ENCODE results near the gene KCNH1. TPM values are rescaled to one million over a fixed set of nuclear protein-coding genes. Genes with fewer than 3 reads are reported as not detected.

KCNH1 gene
- polyA plus RNA-seq (ENCODE audit: insufficient read length in 4 of 4): under 1 TPM; 0.14 to 0.32 (median 0.21) TPM

DNA sequence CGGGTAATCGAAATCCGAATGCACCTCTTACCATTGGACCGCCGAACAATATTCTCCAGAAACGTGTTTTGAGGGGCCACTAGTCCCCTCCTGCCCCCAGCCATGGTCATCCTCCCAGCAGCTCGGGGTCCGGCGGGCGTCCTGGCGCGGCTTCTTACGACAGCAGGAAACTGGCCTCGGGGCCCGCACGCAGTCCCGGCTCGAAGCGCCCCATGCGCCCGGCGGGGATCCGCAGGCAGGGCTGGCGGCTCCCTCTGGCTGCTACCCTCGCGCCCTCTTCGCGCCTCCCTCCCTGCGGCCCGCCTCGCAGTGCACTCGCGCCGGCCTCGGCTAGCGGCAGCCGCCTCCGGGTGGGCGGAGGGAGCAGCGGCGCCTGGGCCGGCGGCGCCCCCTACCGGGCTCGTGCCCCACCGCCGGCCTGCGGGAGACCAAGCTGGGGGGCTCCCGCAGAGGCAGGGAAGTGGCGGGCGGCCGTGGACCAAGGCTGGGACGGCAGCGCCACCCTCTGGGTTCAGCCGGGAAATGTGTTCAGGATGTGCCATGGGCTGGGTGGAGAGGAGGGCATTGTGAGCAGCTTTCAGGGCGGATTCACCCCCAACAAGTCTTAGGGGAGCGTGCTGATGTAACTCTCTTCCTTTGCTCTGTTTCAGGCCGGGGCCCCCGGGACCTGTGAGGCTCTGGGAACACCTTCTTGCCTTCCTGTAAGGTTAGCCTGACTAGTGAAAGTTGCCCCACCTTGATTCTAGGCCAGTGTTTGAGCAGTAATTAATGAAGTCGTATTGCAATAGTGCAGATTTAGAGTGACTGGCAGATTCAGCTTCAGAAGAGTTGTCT, at the start of gene KCNH1:
TSS of gene KCNH1 (minus strand) at position 313 of the 834 bp plus-strand sequence. CDS start at position 110, 203 bp downstream.
- DNase-seq (ENCODE audit: low read depth in 4 of 4, low spot score in 3 of 4): peak; percentile 60 to 74 (median 69)

- DNase-seq (ENCODE audit: low read depth in 4 of 4, low spot score in 3 of 4): no peak
Measured at GRCh38 chr1:211182746-211183145, 48.8 kb upstream of the KCNH1 start.

- no peak for DNase-seq (ENCODE audit: low read depth in 4 of 4, low spot score in 3 of 4)
Measured at GRCh38 chr1:211174375-211174774, 40.4 kb upstream of the KCNH1 start.

DNA sequence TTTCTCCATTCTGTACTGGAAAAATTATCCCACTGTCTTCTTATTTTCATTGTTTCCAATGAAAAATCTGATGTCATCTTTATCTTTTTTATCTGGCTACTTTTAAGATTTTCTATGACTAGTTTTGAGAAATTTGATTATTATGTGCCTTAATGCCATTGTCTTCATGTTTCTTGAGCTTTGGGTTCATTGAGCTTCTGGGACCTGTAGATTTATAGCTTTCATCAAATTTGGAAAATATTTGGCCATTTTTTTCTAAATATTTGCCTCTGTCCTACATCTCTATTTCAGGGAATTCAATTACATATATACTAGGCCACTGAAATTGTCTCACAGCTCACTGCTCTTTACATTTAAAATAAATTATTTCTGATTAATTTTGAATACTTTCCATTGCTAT, 38.7 kb upstream of the KCNH1 start:
- no peak for DNase-seq (ENCODE audit: low read depth in 4 of 4, low spot score in 3 of 4)

GRCh38 chr1:211169353-211169752, 35.4 kb upstream of the KCNH1 start:
- DNase-seq (ENCODE audit: low read depth in 4 of 4, low spot score in 3 of 4): no peak

- no peak for DNase-seq (ENCODE audit: low read depth in 4 of 4, low spot score in 3 of 4)
Measured at GRCh38 chr1:211158866-211159265, 24.9 kb upstream of the KCNH1 start.

DNA sequence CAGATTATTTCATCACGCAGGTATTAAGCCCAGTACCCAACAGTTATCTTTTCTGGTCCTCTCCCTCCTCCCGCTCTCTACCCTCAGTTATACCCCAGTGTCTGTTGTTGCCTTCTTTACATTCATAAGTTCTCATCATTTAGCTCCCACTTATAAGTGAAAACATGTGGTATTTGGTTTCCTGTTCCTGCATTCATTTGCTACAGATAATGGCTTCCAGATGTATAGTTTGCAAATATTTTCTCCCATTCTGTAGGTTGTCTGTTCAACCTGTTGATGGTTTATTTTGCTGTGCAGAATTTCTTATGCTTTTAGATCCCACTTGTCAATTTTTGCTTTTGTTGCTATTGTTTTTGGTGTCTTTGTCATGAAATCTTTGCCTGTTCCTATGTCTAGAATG, 21.1 kb upstream of the KCNH1 start:
- DNase-seq (ENCODE audit: low read depth in 4 of 4, low spot score in 3 of 4): no peak

DNA sequence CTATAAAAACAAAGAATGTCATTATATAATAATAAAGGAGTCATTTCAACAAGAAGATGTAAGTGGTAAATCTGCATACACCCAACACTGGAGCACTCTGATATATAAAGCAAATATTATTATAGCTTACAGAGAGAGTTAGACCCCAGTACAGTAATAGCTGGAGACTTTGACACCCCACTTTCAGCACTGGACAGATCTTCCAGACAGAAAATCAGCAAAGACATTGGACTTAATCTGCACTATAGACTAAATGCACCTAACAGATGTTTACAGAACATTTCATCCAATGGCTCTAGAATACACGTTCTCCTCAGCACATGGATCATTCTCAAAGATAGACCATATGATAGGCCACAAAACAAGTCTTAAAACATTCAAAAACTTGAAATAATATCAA, 20.0 kb upstream of the KCNH1 start:
- no peak for DNase-seq (ENCODE audit: low read depth in 4 of 4, low spot score in 3 of 4)

- DNase-seq (ENCODE audit: low read depth in 4 of 4, low spot score in 3 of 4): no peak
Measured at GRCh38 chr1:211148366-211148765, 14.4 kb upstream of the KCNH1 start.

GRCh38 chr1:211145944-211146343, 12.0 kb upstream of the KCNH1 start:
- no peak for DNase-seq (ENCODE audit: low read depth in 4 of 4, low spot score in 3 of 4)

DNA sequence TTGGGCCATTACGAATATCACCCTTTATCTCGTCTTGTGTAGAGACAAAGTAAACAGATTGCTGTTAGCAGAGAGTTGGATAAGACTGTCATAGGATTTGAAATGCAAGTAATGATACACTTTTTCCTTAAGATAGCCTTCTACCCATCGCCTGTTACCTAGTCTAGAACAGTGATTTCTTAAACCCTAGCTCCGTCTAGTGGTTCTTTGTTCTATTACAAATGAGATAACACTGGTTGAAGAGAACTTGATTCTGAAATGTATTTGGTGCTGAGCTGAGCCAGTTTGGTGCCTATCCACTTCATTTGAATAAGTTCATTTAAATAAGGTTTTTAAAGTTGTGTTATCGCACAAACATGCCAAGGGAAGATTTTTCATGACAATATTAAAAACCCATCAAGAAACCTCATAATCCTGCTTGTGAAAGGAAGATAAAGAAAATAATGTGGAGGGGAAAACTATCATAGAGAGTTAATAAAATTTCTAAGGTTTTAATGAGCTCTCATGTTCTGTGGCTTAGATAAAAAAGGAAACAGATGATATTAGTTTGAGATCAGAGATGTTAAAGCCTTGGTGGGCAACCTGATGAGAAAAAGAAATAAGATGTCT, 1.5 kb upstream of the KCNH1 start:
- peak in 2 of 4 donors; percentile 15 to 20 for DNase-seq (ENCODE audit: low read depth in 4 of 4, low spot score in 3 of 4)

DNA sequence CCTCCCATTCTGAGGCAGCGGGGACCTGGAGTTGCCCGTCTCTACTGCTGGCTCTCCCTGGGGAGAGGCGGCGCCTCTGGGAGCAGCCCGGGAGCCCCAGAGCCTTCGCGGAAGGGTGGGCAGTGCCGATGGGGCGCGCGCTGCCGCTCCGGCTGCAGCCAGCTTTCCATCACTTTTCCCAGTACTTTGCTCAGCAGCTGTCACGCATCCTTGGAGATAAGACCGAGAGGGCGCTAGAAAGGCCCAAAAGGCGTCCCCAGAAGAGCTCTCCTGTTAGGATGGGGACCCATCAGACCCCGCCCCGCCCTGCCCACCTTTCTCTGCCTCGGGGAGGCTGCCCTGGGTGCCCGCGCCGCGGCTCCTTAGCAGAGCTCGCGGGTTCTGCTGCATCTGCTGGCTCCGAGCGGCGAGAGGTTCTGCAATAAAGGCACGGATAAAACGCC, 534 bp downstream of the KCNH1 start:
- DNase-seq (ENCODE audit: low read depth in 4 of 4, low spot score in 3 of 4): peak in 2 of 4 donors; percentile 4 to 21

DNA sequence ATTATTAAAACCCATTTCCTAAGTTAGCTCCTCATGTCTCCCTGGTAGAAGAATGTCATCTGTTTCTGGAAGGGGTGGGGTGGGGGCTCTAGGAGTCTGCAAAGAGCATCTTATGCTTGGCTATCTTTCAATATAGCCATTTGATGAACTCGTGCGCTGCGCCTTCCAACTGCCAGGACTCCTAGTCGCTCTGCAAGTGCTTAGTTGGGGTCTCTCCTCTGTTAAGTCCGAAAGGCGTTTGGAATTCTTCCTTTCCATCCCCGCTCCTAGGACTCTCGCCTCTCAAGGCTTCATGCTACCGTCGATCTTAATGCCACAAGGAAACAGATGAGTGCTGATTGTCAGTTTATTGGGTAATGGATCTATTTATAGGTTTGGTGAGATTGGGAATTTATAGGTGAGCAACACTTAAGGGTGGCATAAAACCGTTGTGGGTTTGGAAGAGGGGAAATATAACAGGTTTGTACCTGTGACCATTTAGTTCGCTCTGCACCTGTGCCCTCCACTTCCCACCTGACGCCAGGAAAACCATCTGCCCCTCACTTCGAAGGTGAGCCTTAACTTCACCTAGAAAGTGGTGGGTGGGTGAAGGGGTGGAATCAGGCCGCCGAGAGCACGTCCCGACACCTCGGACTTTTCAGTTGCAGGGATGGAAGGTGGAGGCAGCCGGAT, 1.1 kb downstream of the KCNH1 start:
- DNase-seq (ENCODE audit: low read depth in 4 of 4, low spot score in 3 of 4): no peak

- no peak for DNase-seq (ENCODE audit: low read depth in 4 of 4, low spot score in 3 of 4)
Measured at GRCh38 chr1:211129776-211130175, 4.2 kb downstream of the KCNH1 start.

GRCh38 chr1:211127166-211127565, 6.8 kb downstream of the KCNH1 start:
- DNase-seq (ENCODE audit: low read depth in 4 of 4, low spot score in 3 of 4): no peak

GRCh38 chr1:211126622-211127021, 7.3 kb downstream of the KCNH1 start:
- no peak for DNase-seq (ENCODE audit: low read depth in 4 of 4, low spot score in 3 of 4)

DNA sequence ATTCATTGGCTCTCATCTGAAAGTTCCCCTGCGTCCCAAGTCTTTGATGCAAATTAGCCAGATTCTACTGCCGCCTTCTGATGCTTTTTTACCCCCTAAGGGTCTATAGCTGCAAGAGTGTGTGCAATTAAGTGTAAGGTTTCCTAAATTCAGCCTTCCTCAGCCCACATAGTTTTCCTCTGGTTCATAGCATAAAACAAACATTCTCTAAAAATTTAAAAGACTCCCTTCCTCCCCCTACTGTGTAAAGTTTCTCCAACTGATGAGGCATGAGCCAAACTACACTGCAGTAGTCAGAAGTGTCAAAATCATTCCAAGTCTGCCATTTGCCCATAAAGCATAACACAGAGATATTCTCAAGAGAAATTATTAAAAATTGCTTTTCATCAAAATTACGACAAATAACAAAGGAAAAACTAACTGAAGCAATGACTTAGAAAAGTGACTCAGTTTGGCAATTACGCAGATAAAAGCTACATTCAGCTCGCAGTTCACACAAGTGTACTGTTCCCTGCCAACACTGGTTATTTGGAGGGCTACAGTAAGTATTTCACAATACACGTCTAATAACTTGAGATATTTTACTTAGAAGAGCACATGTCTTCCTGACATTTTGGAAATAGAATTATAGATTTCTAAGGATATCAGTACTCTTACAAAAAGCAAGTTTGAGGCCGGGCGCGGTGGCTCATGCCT, 15.4 kb downstream of the KCNH1 start:
- DNase-seq (ENCODE audit: low read depth in 4 of 4, low spot score in 3 of 4): peak in 1 of 4 donors; percentile 3

DNA sequence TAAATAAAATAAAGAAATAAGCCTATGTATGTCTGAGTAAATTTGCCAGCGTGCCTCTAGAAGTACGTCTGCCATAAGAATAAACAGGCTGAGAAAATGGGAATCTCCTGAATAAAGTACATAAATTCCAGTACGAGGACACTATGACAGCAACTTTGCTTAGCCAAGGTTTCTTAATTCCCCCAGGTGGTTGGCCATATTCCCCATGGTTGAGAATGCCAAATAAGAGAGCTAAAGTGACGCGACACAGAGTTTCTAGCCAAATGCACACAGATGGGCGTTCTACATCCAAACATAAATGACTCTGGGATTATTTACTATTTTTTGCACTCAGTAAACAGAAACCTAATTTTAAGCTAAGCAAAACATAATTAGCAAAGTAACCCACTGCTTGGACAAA, 19.5 kb downstream of the KCNH1 start:
- no peak for DNase-seq (ENCODE audit: low read depth in 4 of 4, low spot score in 3 of 4)

DNA sequence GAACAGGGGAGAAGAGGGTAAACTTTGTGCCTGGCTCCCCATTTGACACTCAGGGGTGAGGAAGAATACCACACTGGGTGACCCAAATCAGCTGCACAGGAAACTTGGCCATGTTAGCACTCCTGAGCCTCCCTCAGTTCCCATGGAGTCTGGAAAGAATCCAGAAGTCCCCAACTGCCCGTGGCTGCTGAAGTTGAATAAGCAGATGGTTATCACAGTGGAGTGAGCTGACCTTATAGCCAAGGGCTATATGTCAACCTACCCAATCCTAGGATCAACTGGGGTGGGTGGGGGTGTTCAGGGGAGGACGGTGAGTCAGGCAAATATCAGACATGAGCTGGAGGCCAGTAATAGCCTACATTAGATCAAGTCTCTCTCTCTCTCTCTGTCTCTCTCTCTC, 20.4 kb downstream of the KCNH1 start:
- DNase-seq (ENCODE audit: low read depth in 4 of 4, low spot score in 3 of 4): no peak

DNA sequence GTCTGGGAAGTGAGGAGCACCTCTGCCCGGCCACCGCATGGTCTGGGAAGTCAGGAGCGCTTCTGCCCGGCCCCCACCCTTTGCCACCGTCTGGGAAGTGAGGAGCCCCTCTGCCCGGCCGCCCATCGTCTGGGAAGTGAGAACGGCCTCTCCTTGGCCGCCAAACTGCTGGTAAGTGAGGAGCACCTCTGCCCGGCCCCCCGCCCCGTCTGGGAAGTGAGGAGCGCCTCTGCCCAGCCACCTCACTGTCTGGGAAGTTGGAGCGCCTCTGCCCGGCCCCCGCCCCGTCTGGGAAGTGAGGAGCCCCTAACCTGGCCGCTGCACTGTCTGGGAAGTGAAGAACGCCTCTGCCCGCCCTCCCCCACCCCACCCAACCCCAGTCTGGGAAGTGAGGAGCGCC, 22.6 kb downstream of the KCNH1 start:
- DNase-seq (ENCODE audit: low read depth in 4 of 4, low spot score in 3 of 4): no peak

DNA sequence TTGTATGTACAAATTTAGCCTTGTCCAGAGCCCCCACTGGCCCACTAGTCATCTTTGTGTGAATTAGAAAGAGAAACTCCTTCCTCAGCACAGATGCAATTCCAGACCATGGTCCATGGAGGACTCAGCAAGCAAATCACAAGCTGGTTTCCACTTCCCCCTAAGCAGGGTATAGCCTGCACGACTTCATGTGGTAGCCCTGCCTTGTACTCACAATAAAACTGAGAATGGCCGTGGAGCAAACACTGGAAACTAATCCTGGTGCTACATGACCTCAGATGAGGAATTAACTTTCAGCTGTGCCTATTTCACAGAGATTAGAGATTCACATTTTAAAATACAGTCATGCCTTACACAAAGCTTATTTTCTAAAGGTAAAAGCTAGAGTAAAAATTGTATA, 32.5 kb downstream of the KCNH1 start:
- DNase-seq (ENCODE audit: low read depth in 4 of 4, low spot score in 3 of 4): no peak

Data from right renal pelvis (tissue), 4 donors.